Epithelial cell of esophagus (primary cell): ENCODE measurements around the gene NCEH1.
A peak's percentile ranks its signal among the peaks of the same experiment; 100 is the strongest.

Experiments
- DNase-seq: peaks from one replicate; pipeline ENCODE4 v3.0.0; 2010; ENCODE audit warnings: low read depth
- H3K4me3 ChIP-seq: 2 replicates; pipeline ENCODE4 v1.5.1; 2011; ENCODE audit warnings: mild to moderate bottlenecking, low read length, control low read depth
- CTCF ChIP-seq: IDR thresholded peaks from 2 replicates; pipeline ENCODE4 v1.5.1; 2011; ENCODE audit warnings: low read depth, mild to moderate bottlenecking, low read length, control low read depth, inconsistent platforms; ENCODE audit not compliant: insufficient read depth; ENCODE audit errors: missing control alignments

NCEH1 gene

GRCh38 chr3:172651936-172652625 lies 58.8 kb downstream of the NCEH1 start:
- H3K4me3 ChIP-seq = no peak overlapping the region
- TF ChIP-seq CTCF = no peak
- DNase-seq = no peak

GRCh38 chr3:172649987-172650386 lies 60.9 kb downstream of the NCEH1 start:
- H3K4me3 ChIP-seq = no peak overlapping the region
- no peak for TF ChIP-seq CTCF
- DNase-seq = no peak

- TF ChIP-seq CTCF = no peak
- H3K4me3 ChIP-seq = no peak overlapping the region
- peak; percentile 74 for DNase-seq
Measured at GRCh38 chr3:172648747-172649146, 62.1 kb downstream of the NCEH1 start.

- H3K4me3 ChIP-seq = no peak overlapping the region
- DNase-seq = peak; percentile 69
- no peak for TF ChIP-seq CTCF
Measured at GRCh38 chr3:172647823-172648222, 63.0 kb downstream of the NCEH1 start.

GRCh38 chr3:172647080-172647479 lies 63.8 kb downstream of the NCEH1 start:
- no peak for TF ChIP-seq CTCF
- H3K4me3 ChIP-seq = no peak overlapping the region
- no peak for DNase-seq

GRCh38 chr3:172646439-172647015 lies 64.3 kb downstream of the NCEH1 start:
- TF ChIP-seq CTCF = no peak
- DNase-seq = peak; percentile 47
- no peak overlapping the region for H3K4me3 ChIP-seq

GRCh38 chr3:172644258-172644657 lies 66.6 kb downstream of the NCEH1 start:
- no peak overlapping the region for H3K4me3 ChIP-seq
- DNase-seq = no peak
- TF ChIP-seq CTCF = no peak
